Measurements from ENCODE around the gene MAPKAPK3.

DNA sequence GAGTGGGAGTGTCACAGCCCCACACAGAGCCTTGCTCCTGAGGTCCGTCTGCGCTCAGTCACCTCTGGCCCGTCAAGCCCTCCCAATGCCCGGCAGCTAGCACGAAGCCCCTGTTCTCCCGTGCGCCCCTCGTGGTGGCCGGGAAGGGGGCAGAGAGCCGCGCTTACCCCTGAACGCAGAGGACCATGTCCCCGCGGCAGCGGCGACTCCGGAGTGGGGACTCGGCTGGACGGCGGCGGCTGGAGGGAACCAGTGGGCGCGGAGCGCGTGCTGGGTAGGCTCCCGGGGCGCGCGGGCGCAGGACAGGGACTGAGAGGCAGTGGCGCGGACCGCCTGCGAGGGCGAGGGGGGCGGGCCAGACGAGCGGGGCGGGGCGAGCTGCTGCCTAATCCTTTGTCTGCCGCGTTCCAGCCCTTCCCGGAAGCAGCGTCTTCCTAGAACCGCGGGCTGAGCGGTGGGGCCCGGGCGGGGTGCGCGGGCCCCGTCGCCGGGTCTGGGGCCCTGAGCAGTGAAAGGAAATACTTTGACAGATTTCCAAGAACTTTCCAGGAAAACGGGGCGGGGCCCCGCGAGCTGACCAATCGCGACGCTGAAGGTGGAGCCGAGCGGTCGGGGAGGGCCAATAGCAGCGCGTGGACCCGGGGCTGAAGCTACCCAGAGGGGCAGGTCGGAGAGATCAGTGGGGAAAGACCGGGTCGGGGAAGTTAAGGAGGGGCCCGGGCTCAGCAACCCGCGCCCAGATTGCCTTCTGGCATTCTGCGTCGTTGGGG is 5.3 kb upstream of the MAPKAPK3 start, which contains the start of gene CISH:
- TF ChIP-seq, protein P1, sequence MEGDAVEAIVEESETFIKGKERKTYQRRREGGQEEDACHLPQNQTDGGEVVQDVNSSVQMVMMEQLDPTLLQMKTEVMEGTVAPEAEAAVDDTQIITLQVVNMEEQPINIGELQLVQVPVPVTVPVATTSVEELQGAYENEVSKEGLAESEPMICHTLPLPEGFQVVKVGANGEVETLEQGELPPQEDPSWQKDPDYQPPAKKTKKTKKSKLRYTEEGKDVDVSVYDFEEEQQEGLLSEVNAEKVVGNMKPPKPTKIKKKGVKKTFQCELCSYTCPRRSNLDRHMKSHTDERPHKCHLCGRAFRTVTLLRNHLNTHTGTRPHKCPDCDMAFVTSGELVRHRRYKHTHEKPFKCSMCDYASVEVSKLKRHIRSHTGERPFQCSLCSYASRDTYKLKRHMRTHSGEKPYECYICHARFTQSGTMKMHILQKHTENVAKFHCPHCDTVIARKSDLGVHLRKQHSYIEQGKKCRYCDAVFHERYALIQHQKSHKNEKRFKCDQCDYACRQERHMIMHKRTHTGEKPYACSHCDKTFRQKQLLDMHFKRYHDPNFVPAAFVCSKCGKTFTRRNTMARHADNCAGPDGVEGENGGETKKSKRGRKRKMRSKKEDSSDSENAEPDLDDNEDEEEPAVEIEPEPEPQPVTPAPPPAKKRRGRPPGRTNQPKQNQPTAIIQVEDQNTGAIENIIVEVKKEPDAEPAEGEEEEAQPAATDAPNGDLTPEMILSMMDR (IDR thresholded peaks at IDR 0.05): peak in 2 of 3 experiments; percentile 5 to 25
- TF ChIP-seq POLR2AphosphoS5 (IDR thresholded peaks at IDR 0.05; ENCODE audit: insufficient read depth in 1 of 2, low read depth in 1 of 2): peak; percentile 91
- TF ChIP-seq POLR2A (IDR thresholded peaks at IDR 0.05): peak in 1 of 2 donors; percentile 90

Data from vagina (tissue), 2 donors.